Osteocyte (in vitro differentiated cells): ENCODE data around the gene GUSB. TPM values are rescaled to one million over a fixed set of nuclear protein-coding genes. Genes with fewer than 3 reads are reported as not detected.
"Not testable (repeated sequence)": the region's sequence is repeated elsewhere in the genome, so short reads cannot be mapped to it uniquely, and the experiment has no call there.

ENCODE experiments used
- DNase-seq: peaks from one replicate; pipeline ENCODE4 v3.0.0; 2021; ENCODE audit warnings: mixed read lengths; ENCODE audit not compliant: unreplicated experiment; ENCODE audit errors: extremely low spot score
- H3K27ac Mint-ChIP-seq: one replicate; pipeline ENCODE4 v1.8.0; 2021; ENCODE audit warnings: mild to moderate bottlenecking, mixed read lengths; ENCODE audit not compliant: unreplicated experiment
- H3K27me3 Mint-ChIP-seq: one replicate; pipeline ENCODE4 v1.8.0; 2021; ENCODE audit warnings: mixed read lengths; ENCODE audit not compliant: unreplicated experiment
- H3K36me3 Mint-ChIP-seq: one replicate; pipeline ENCODE4 v1.8.0; 2021; ENCODE audit warnings: mixed read lengths; ENCODE audit not compliant: unreplicated experiment
- H3K4me1 Mint-ChIP-seq: one replicate; pipeline ENCODE4 v1.8.0; 2021; ENCODE audit warnings: mixed read lengths; ENCODE audit not compliant: unreplicated experiment
- H3K4me3 Mint-ChIP-seq: one replicate; pipeline ENCODE4 v1.8.0; 2021; ENCODE audit warnings: mild to moderate bottlenecking, moderate library complexity, mixed read lengths; ENCODE audit not compliant: unreplicated experiment
- H3K9me3 Mint-ChIP-seq: one replicate; pipeline ENCODE4 v1.8.0; 2021; ENCODE audit warnings: mixed read lengths; ENCODE audit not compliant: unreplicated experiment
- total RNA-seq: library from RNA; stranded (reverse); gene quantifications from 2 replicates; pipeline ENCODE4 v1.2.1, GENCODE V29; 2021
- TF ChIP-seq, protein P1 (sequence below): fragments of 200-600 bp; sonication (generic); IDR thresholded peaks from 2 replicates; pipeline ENCODE4 v1.5.0; 2021; ENCODE audit warnings: antibody characterized with exemption, mild to moderate bottlenecking, moderate library complexity

Gene GUSB
- total RNA-seq, 1 donor from 2014 or later, result 48.2 TPM

DNA sequence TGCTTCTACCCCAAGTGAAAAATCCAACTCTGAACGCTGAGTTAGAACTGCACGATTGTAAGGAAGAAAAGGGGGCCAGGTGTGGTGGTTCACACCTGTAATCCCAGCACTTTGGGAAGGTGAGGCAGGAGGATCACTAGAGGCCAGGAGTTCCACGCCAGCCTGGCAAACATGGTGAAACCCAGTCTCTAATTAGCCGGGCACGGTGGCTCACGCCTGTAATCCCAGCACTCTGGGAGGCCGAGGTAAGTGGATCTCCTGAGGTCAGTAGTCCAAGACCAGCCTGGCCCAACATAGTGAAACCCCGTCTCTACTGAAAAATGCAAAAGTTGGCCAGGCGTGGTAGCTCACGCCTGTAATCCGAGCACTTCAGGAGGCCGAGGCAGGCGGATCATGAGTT lies 9.0 kb downstream of the GUSB start:
- Mint-ChIP-seq H3K4me3 (no peak overlapping the region), H3K4me1 (no peaks in the 10 kb centered on the region), H3K27ac (no peak overlapping the region), H3K27me3 (no peaks in the 10 kb centered on the region), H3K9me3 (no peaks in the 10 kb centered on the region), H3K36me3 (peaks cover 14% of the 10 kb centered on the region)
- TF ChIP-seq, protein P1, sequence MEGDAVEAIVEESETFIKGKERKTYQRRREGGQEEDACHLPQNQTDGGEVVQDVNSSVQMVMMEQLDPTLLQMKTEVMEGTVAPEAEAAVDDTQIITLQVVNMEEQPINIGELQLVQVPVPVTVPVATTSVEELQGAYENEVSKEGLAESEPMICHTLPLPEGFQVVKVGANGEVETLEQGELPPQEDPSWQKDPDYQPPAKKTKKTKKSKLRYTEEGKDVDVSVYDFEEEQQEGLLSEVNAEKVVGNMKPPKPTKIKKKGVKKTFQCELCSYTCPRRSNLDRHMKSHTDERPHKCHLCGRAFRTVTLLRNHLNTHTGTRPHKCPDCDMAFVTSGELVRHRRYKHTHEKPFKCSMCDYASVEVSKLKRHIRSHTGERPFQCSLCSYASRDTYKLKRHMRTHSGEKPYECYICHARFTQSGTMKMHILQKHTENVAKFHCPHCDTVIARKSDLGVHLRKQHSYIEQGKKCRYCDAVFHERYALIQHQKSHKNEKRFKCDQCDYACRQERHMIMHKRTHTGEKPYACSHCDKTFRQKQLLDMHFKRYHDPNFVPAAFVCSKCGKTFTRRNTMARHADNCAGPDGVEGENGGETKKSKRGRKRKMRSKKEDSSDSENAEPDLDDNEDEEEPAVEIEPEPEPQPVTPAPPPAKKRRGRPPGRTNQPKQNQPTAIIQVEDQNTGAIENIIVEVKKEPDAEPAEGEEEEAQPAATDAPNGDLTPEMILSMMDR, result no peak
- no peak for DNase-seq

DNA sequence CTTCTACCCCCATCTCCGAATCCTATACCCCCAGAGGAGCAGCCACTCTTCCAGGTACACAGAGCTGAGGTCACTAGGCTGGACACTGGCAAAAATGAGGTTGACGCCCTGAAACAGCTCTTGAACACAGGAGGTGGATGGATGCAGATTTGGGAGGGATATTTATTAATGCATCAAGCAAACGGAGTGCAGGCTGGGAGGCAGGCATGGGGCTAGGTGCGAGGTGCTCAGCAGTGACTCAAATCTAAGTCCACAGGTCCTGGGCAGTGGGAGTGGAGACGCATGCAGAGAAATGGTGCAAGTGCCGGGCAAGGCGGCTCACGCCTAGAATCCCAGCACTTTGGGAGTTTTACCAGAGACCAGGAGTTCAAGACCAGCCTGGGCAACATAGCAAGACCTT lies 11.0 kb downstream of the GUSB start:
- Mint-ChIP-seq H3K27ac (no peak overlapping the region), H3K9me3 (no peaks in the 10 kb centered on the region), H3K4me1 (no peaks in the 10 kb centered on the region), H3K4me3 (no peak overlapping the region), H3K36me3 (peaks cover 31% of the 10 kb centered on the region), H3K27me3 (no peaks in the 10 kb centered on the region)
- TF ChIP-seq, protein P1, result no peak
- no peak for DNase-seq

DNA sequence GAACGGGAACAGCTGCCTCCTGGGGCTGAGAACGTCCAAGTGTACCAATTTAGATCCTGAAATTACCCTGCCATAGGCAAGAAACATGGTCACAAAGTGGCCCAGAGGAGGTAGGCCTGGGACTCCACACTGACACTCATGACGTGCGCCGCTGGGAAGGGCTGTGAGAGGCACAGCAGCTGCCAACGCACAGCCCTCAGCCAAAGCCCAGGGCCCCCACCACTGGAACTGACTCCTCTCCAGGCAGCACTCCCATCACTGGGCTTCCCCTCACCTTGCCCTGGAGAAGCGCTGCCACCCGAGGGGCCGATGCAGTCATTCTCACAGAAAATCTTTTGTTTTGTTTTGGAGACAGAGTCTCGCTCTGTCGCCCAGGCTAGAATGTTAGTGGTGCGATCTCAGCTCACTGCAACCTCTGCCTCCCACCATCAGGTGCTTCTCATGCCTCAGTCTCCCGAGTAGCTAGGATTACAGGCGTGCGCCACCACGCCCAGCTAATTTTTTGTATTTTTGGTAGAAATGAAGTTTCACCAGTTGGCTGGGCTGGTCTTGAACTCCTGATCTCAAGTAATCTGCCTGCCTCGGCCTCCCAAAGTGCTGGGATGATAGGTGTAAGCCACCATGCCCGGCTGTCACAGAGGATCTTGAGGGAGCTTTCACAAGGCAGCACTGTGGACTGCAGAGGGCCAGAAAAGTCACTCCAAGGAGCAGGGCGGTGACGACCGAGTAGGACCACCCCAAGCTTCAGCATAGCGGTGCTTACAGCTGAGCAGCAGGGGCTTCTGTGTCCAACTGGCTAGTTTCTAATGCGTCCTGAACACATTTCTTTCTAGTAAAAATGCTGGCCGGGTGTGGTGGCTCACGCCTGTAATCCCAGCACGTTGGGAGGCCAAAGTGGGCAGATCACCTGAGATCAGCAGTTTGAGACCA lies 13.5 kb downstream of the GUSB start:
- Mint-ChIP-seq H3K9me3 (no peaks in the 10 kb centered on the region), H3K4me3 (no peak overlapping the region), H3K27me3 (no peaks in the 10 kb centered on the region), H3K4me1 (no peaks in the 10 kb centered on the region), H3K36me3 (peaks cover 38% of the 10 kb centered on the region), H3K27ac (no peak overlapping the region)
- no peak for DNase-seq
- TF ChIP-seq, protein P1, result no peak

DNA sequence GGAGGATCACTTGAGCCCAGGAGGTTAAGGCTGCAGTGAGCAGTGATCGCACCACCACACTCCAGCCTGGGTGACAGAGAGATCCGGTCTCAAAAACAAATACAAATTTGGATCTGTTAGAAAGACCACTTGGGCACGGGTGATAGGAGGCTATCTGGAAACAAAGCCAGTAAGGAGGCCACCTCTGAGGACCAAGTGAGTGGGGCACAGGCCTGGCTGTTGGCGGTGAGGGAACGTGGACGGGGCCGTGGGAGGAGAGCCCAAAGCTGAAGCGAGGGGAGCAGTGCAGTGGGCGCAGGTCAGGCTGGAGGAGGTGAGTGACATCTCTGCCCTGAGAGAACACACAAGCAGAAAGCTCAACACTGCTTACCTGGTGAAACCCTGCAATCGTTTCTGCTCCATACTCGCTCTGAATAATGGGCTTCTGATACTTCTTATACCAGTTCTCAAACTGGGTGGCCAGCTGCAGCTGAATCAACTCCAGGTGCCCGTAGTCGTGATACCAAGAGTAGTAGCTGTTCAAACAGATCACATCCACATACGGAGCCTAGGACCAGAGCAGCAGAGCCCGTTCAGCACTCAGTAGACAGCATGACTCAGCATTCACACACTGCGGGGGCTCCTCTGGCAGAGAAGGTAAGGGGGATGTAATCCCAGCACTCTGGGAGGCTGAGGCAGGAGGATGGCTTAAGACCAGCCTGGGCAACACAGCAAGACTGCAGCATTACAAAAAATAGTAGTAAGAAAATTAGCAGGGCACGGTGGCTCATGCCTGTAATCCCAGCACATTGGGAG lies 14.5 kb downstream of the GUSB start:
- Mint-ChIP-seq H3K27ac (peak overlapping the region; percentile 14), H3K36me3 (peaks cover 43% of the 10 kb centered on the region), H3K4me1 (no peaks in the 10 kb centered on the region), H3K9me3 (no peaks in the 10 kb centered on the region), H3K4me3 (no peak overlapping the region), H3K27me3 (no peaks in the 10 kb centered on the region)
- TF ChIP-seq, protein P1, result no peak
- DNase-seq, result no peak

DNA sequence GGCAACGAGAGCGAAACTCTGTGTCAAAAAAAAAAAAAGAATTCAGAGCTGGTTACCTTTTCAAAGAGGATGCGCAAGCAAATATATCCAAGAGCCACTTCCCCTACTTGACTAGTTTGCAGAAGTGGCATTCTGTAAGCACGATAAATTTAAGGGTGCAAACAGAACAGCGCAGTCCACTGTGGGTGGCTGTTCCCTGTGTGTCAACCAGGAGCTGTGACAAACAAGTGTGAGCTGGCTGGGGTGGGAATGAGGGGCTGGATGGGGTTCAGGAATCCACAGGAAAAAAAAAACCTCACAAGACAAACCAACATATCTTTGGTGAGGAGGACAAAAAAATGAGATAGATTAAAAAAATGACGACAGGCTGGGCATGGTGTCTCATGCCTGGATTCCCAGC lies 15.9 kb downstream of the GUSB start:
- Mint-ChIP-seq H3K4me3 (no peak overlapping the region), H3K36me3 (peaks cover 41% of the 10 kb centered on the region), H3K27me3 (no peaks in the 10 kb centered on the region), H3K27ac (no peak overlapping the region), H3K4me1 (no peaks in the 10 kb centered on the region), H3K9me3 (no peaks in the 10 kb centered on the region)
- DNase-seq, result no peak
- TF ChIP-seq, protein P1, result no peak

DNA sequence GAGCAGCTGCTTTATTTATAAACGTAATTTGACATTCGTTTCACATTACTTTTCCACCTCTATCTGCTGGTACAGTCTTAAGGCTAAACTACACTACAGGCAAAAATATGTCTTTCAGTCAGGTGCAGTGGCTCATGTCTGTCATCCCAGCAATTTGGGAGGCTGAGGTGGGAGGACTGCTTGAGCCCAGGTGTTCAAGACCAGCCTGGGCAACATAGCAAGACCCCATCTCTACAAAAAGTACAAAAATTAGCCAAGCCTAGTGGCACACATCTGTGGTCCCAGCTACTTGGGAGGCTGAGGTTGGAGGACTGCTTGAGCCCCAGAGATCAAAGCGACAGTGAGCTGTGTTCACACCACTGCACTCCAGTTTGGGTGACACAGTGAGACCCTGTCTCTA lies 17.3 kb downstream of the GUSB start:
- not testable (repeated sequence) for H3K4me3 Mint-ChIP-seq, H3K27me3 Mint-ChIP-seq, DNase-seq, H3K9me3 Mint-ChIP-seq, H3K27ac Mint-ChIP-seq, H3K4me1 Mint-ChIP-seq
- H3K36me3 Mint-ChIP-seq, result peaks cover 50% of the 10 kb centered on the region
